Ovary (tissue), 3 donors: ENCODE data around the gene MED28.

Experiments
- CTCF ChIP-seq, 3 donors: fragments of 450-650 bp in 2 of 3; fragments of 200-600 bp in 1 of 3; IDR thresholded peaks; one replicate each; pipeline versions ENCODE4 v1.5.1 to v1.8.0; 2016 to 2022; ENCODE audit warnings: antibody characterized with exemption in 3 of 3, mild to moderate bottlenecking in 1 of 3
- EP300 ChIP-seq: sonication (generic); formaldehyde crosslinking; IDR thresholded peaks from one replicate; pipeline ENCODE4 v1.6.1; 2017; ENCODE audit warnings: antibody characterized with exemption
- POLR2A ChIP-seq: fragments of 450-650 bp; IDR thresholded peaks from one replicate; pipeline ENCODE4 v1.6.1; 2017; ENCODE audit warnings: antibody characterized with exemption, mild to moderate bottlenecking, moderate library complexity
- donor health status: DM: no; HTN: no; CAD: no.

DNA sequence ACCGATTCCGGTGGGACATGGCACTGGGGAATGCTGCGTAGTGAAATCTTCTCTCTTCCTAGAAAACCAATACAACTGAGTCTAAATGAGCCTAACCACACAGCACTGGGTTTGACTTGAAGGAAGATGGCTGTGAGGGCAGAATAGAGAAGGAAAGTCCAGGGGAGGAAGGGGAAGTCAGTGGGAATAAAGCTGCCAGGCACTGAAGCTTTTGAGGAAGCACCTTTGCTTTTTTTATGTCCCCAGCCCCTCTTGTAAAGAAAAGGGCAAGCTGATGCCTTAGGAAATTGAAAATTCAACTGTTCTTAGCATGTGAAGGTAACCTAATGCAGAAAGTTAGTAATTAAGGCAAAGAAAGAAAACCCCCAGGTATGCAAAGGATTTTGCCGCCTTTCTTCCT, 20.6 kb downstream of the MED28 start:
- TF ChIP-seq CTCF (IDR thresholded peaks at IDR 0.05) (no peak), POLR2A (no peak), EP300 (no peak)
